Esophagus muscularis mucosa (tissue), 3 donors: ENCODE results near the gene ARMC10.

Experiments
- POLR2A ChIP-seq: fragments of 450-650 bp; IDR thresholded peaks from one replicate; pipeline ENCODE4 v1.6.1; 2017; ENCODE audit warnings: antibody characterized with exemption, moderate library complexity, mild to moderate bottlenecking, low read depth
- POLR2AphosphoS5 ChIP-seq, 2 donors: sonication (generic); formaldehyde crosslinking; IDR thresholded peaks; one replicate each; pipeline ENCODE4 v1.6.1; 2017; ENCODE audit warnings: antibody characterized with exemption in 2 of 2
- TF ChIP-seq, protein P1 (sequence below), 3 experiments: fragments of 200-600 bp in 2 of 3; fragments of 450-650 bp in 1 of 3; sonication (generic) in 2 of 3; IDR thresholded peaks; one replicate each; pipeline ENCODE4 v1.5.1; 2017 to 2019; ENCODE audit warnings: antibody characterized with exemption in 3 of 3, mild to moderate bottlenecking in 2 of 3, moderate library complexity in 1 of 3

DNA sequence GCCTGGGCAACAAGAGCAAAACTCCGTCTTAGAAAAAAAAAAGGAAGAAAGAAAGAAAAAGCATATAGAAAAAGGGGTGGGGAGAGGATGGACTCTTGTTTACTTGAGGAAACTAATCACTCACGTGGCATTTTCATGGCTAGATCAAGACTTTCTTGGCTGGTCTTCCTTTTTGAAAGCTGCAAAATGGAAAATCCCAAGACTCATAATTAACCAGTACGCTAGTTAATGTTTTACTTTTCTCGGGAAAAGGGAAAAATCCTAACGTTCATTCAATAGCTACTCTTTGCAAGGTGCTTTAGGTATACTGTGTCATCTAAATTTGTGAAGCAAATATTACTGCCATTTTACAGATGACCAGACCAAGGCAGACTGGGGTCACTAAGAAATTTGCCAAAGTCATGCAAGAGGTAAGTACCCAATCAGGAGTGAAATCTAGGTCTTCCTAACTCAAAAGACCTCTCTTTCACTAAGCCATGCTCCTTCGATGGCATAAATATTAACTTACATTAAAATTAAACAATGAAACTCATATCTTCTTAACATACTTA, 49.6 kb downstream of the ARMC10 start:
- TF ChIP-seq, protein P1, sequence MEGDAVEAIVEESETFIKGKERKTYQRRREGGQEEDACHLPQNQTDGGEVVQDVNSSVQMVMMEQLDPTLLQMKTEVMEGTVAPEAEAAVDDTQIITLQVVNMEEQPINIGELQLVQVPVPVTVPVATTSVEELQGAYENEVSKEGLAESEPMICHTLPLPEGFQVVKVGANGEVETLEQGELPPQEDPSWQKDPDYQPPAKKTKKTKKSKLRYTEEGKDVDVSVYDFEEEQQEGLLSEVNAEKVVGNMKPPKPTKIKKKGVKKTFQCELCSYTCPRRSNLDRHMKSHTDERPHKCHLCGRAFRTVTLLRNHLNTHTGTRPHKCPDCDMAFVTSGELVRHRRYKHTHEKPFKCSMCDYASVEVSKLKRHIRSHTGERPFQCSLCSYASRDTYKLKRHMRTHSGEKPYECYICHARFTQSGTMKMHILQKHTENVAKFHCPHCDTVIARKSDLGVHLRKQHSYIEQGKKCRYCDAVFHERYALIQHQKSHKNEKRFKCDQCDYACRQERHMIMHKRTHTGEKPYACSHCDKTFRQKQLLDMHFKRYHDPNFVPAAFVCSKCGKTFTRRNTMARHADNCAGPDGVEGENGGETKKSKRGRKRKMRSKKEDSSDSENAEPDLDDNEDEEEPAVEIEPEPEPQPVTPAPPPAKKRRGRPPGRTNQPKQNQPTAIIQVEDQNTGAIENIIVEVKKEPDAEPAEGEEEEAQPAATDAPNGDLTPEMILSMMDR (IDR thresholded peaks at IDR 0.05) = no peak
- no peak for TF ChIP-seq POLR2A
- no peak for TF ChIP-seq POLR2AphosphoS5 (IDR thresholded peaks at IDR 0.05)
